K562 (cell line): ENCODE measurements around the gene HIVEP1. TPM values are rescaled to one million over a fixed set of nuclear protein-coding genes. Genes with fewer than 3 reads are reported as not detected.

Source experiments
- ESRRA ChIP-seq: fragments of 450-650 bp; IDR thresholded peaks from 2 replicates; pipeline ENCODE4 v1.6.1; 2014; ENCODE audit warnings: low read depth, mild to moderate bottlenecking, moderate library complexity, borderline replicate concordance
- GABPA ChIP-seq: fragments of 200-800 bp; sonication (Bioruptor generic); conservative IDR thresholded peaks from 2 replicates; pipeline ENCODE4 v1.6.1; 2016; ENCODE audit warnings: low read depth, missing genetic modification characterization, missing compliant biosample characterization
- RBM17 ChIP-seq: fragments of 200-400 bp; formaldehyde crosslinking; IDR thresholded peaks from 2 replicates; pipeline ENCODE4 v1.6.1; 2017; ENCODE audit warnings: low read depth, mild to moderate bottlenecking, low read length, borderline replicate concordance
- RCOR1 ChIP-seq, 2 experiments: IDR thresholded peaks; 2 replicates each; pipeline ENCODE4 v1.6.1; 2012; ENCODE audit warnings: low read depth in 2 of 2, low read length in 2 of 2, borderline replicate concordance in 1 of 2, improper control_type of control experiment in 1 of 2
- ZNF217 ChIP-seq: sonication (generic); formaldehyde crosslinking; IDR thresholded peaks from 2 replicates; pipeline ENCODE4 v1.8.0; 2022; ENCODE audit warnings: mild to moderate bottlenecking, missing genetic modification reagents
- ZNF316 ChIP-seq: fragments of 450-650 bp; IDR thresholded peaks from 2 replicates; pipeline ENCODE4 v1.6.1; 2016
- ZNF57 ChIP-seq: fragments of 450-650 bp; formaldehyde crosslinking; IDR thresholded peaks from 2 replicates; pipeline ENCODE4 v1.4.0; 2020; ENCODE audit warnings: mild to moderate bottlenecking, moderate library complexity
- polyA plus RNA-seq, 8 experiments: library from polyadenylated mRNA; depleted of rRNA in 4 of 8; stranded (reverse) in 5 of 8; unstranded in 3 of 8; fragments of >200 nt; fragmentation: Nextera tagmentation in 2 of 8; fragmentation: Illumina TruSeq in 1 of 8; extraction: Ambion mirVana in 2 of 8; extraction: Trizol in 1 of 8; gene quantifications; 2 replicates each; pipeline versions ENCODE4 v1.2.1 to v1.2.3, GENCODE V29; 2011 to 2014; ENCODE audit warnings: inconsistent platforms in 1 of 8, missing spikeins in 1 of 8
- total RNA-seq, 7 experiments: library from RNA; depleted of rRNA in 6 of 7; stranded (reverse); fragments of >200 nt in 6 of 7; fragmentation: Illumina TruSeq in 2 of 7; extraction: Trizol in 2 of 7; gene quantifications; 2 replicates each; pipeline versions ENCODE4 v1.2.1 to v1.2.3, GENCODE V29; 2011 to 2021; ENCODE audit warnings: low replicate concordance in 1 of 7
- TF ChIP-seq, protein P1 (sequence below): sonication (generic); formaldehyde crosslinking; IDR thresholded peaks from 2 replicates; pipeline ENCODE4 v1.9.0; 2022; ENCODE audit warnings: mild to moderate bottlenecking, missing genetic modification reagents
- TF ChIP-seq, protein P2 (sequence below): fragments of 250-450 bp; sonication (Bioruptor Pico); IDR thresholded peaks from 2 replicates; pipeline ENCODE4 v1.5.0; 2022; ENCODE audit warnings: mild to moderate bottlenecking
- TF ChIP-seq, protein P3 (sequence below): fragments of 450-650 bp; IDR thresholded peaks from 2 replicates; pipeline ENCODE4 v1.6.1; 2016; ENCODE audit warnings: mild to moderate bottlenecking, moderate library complexity
- TF ChIP-seq, protein P4 (sequence below): fragments of 200-800 bp; sonication (Bioruptor generic); IDR thresholded peaks from 2 replicates; pipeline ENCODE4 v1.6.1; 2017; ENCODE audit warnings: missing genetic modification characterization, missing compliant biosample characterization

HIVEP1 gene
- total and polyA plus RNA-seq, 9 of the 15 experiments (the other 6 are each of a cell fraction or from before 2014, with no cell fraction given) = 6.0 to 33.3 (median 21.7) TPM

DNA sequence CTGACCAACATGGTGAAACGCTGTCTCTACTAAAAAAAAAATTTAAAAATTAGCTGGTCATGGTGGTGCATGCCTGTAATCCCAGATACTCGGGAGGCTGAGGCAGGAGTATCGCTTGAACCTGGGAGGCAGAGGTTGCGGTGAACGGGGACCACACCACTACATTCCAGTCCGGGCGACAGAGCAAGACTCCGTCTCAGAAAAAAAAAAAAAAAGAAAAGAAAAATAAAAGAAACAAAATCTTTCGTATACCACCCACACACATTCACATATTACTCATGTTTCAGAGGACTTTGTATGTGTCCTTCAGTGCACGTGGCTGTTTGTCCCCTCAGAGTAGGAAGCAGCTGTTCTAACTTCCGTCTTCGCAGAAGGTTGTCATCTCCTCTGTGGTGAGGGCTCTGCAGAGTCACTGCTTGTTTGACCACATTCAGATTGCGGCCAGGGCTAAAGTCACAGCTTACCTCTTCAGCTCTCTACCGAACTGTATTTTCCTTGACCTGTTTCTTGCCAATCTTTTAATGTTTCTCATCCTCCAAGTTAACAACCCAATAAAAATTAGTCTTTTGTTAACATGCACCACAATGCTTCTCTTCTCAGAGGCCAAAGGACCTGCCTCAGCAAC lies 36.6 kb upstream of the HIVEP1 start (continued):
- TF ChIP-seq RCOR1 (IDR thresholded peaks at IDR 0.05; ENCODE audit: borderline replicate concordance in 1 of 2, low read depth in 2 of 2, low read length in 2 of 2) = peak in 1 of 2 experiments; percentile 65; a peak in 2 of 4 replicates
- TF ChIP-seq, protein P1, sequence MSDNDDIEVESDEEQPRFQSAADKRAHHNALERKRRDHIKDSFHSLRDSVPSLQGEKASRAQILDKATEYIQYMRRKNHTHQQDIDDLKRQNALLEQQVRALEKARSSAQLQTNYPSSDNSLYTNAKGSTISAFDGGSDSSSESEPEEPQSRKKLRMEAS = peak; percentile 90
- TF ChIP-seq ZNF57 (CRISPR knock-in tag) = no peak
- TF ChIP-seq ZNF217 (CRISPR knock-in tag) = no peak
- TF ChIP-seq, protein P2, sequence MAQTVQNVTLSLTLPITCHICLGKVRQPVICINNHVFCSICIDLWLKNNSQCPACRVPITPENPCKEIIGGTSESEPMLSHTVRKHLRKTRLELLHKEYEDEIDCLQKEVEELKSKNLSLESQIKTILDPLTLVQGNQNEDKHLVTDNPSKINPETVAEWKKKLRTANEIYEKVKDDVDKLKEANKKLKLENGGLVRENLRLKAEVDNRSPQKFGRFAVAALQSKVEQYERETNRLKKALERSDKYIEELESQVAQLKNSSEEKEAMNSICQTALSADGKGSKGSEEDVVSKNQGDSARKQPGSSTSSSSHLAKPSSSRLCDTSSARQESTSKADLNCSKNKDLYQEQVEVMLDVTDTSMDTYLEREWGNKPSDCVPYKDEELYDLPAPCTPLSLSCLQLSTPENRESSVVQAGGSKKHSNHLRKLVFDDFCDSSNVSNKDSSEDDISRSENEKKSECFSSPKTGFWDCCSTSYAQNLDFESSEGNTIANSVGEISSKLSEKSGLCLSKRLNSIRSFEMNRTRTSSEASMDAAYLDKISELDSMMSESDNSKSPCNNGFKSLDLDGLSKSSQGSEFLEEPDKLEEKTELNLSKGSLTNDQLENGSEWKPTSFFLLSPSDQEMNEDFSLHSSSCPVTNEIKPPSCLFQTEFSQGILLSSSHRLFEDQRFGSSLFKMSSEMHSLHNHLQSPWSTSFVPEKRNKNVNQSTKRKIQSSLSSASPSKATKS = no peak
- TF ChIP-seq, protein P3, sequence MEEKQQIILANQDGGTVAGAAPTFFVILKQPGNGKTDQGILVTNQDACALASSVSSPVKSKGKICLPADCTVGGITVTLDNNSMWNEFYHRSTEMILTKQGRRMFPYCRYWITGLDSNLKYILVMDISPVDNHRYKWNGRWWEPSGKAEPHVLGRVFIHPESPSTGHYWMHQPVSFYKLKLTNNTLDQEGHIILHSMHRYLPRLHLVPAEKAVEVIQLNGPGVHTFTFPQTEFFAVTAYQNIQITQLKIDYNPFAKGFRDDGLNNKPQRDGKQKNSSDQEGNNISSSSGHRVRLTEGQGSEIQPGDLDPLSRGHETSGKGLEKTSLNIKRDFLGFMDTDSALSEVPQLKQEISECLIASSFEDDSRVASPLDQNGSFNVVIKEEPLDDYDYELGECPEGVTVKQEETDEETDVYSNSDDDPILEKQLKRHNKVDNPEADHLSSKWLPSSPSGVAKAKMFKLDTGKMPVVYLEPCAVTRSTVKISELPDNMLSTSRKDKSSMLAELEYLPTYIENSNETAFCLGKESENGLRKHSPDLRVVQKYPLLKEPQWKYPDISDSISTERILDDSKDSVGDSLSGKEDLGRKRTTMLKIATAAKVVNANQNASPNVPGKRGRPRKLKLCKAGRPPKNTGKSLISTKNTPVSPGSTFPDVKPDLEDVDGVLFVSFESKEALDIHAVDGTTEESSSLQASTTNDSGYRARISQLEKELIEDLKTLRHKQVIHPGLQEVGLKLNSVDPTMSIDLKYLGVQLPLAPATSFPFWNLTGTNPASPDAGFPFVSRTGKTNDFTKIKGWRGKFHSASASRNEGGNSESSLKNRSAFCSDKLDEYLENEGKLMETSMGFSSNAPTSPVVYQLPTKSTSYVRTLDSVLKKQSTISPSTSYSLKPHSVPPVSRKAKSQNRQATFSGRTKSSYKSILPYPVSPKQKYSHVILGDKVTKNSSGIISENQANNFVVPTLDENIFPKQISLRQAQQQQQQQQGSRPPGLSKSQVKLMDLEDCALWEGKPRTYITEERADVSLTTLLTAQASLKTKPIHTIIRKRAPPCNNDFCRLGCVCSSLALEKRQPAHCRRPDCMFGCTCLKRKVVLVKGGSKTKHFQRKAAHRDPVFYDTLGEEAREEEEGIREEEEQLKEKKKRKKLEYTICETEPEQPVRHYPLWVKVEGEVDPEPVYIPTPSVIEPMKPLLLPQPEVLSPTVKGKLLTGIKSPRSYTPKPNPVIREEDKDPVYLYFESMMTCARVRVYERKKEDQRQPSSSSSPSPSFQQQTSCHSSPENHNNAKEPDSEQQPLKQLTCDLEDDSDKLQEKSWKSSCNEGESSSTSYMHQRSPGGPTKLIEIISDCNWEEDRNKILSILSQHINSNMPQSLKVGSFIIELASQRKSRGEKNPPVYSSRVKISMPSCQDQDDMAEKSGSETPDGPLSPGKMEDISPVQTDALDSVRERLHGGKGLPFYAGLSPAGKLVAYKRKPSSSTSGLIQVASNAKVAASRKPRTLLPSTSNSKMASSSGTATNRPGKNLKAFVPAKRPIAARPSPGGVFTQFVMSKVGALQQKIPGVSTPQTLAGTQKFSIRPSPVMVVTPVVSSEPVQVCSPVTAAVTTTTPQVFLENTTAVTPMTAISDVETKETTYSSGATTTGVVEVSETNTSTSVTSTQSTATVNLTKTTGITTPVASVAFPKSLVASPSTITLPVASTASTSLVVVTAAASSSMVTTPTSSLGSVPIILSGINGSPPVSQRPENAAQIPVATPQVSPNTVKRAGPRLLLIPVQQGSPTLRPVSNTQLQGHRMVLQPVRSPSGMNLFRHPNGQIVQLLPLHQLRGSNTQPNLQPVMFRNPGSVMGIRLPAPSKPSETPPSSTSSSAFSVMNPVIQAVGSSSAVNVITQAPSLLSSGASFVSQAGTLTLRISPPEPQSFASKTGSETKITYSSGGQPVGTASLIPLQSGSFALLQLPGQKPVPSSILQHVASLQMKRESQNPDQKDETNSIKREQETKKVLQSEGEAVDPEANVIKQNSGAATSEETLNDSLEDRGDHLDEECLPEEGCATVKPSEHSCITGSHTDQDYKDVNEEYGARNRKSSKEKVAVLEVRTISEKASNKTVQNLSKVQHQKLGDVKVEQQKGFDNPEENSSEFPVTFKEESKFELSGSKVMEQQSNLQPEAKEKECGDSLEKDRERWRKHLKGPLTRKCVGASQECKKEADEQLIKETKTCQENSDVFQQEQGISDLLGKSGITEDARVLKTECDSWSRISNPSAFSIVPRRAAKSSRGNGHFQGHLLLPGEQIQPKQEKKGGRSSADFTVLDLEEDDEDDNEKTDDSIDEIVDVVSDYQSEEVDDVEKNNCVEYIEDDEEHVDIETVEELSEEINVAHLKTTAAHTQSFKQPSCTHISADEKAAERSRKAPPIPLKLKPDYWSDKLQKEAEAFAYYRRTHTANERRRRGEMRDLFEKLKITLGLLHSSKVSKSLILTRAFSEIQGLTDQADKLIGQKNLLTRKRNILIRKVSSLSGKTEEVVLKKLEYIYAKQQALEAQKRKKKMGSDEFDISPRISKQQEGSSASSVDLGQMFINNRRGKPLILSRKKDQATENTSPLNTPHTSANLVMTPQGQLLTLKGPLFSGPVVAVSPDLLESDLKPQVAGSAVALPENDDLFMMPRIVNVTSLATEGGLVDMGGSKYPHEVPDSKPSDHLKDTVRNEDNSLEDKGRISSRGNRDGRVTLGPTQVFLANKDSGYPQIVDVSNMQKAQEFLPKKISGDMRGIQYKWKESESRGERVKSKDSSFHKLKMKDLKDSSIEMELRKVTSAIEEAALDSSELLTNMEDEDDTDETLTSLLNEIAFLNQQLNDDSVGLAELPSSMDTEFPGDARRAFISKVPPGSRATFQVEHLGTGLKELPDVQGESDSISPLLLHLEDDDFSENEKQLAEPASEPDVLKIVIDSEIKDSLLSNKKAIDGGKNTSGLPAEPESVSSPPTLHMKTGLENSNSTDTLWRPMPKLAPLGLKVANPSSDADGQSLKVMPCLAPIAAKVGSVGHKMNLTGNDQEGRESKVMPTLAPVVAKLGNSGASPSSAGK = peak; percentile 69
- TF ChIP-seq, protein P4, sequence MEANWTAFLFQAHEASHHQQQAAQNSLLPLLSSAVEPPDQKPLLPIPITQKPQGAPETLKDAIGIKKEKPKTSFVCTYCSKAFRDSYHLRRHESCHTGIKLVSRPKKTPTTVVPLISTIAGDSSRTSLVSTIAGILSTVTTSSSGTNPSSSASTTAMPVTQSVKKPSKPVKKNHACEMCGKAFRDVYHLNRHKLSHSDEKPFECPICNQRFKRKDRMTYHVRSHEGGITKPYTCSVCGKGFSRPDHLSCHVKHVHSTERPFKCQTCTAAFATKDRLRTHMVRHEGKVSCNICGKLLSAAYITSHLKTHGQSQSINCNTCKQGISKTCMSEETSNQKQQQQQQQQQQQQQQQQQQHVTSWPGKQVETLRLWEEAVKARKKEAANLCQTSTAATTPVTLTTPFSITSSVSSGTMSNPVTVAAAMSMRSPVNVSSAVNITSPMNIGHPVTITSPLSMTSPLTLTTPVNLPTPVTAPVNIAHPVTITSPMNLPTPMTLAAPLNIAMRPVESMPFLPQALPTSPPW (CRISPR knock-in tag) = 0 out of 2 replicates have a peak, but pooled peaks have one; percentile 12
- no peak for TF ChIP-seq RBM17
- peak; percentile 64 for TF ChIP-seq GABPA (tag)
- peak; percentile 86 for TF ChIP-seq ESRRA
- TF ChIP-seq ZNF316 = peak; percentile 77
